HepG2 (cell line): ENCODE measurements around the gene CFAP73. TPM values are rescaled to one million over a fixed set of nuclear protein-coding genes. Genes with fewer than 3 reads are reported as not detected.

ENCODE experiments used
- ATAC-seq: fragments of 200-7000 bp; cut with Tn5 transposase; 3 replicates; pipeline ENCODE4 v1.9.1; 2020; ENCODE audit warnings: mild to moderate bottlenecking, moderate library complexity
- BruUV-seq: library from RNA; stranded (reverse); fragments of 400-500 nt; replicated peaks from 2 replicates; lab custom pipeline; 2021; lab: Mats Ljungman, UMichigan
- CTCF ChIA-PET: fragments of 300-600 bp; formaldehyde crosslinking; extraction: SDS; loops from one replicate; lab custom pipeline; 2021; ENCODE audit warnings: low total read pairs, inconsistent platforms, low intra/inter-chr PET ratio; lab: Yijun Ruan, JAX
- POLR2A ChIA-PET: fragments of 350-600 bp; sonication (Branson Sonifier 250); formaldehyde crosslinking; loops from one replicate; lab custom pipeline; 2020; ENCODE audit warnings: antibody characterized with exemption, inconsistent platforms; lab: Yijun Ruan, JAX
- DNase-seq: peaks from one replicate; pipeline ENCODE4 v3.0.0-alpha.2; 2015; ENCODE audit warnings: low spot score
- FAIRE-seq: peaks from 3 replicates; lab custom pipeline; 2011; peaks lifted over from hg19 to GRCh38; lab: Jason Lieb, UNC
- H2AFZ ChIP-seq: one replicate; pipeline ENCODE4 v1.6.1; 2011; ENCODE audit warnings: low read length, inconsistent platforms
- H3K27ac ChIP-seq: fragments of 300-600 bp; 3 replicates; pipeline ENCODE4 v1.8.0; 2011; ENCODE audit warnings: mixed run types, mild to moderate bottlenecking, mixed read lengths, low read length, inconsistent platforms; ENCODE audit not compliant: insufficient read depth; ENCODE audit errors: extremely low read length
- H3K27me3 ChIP-seq, 2 experiments: fragments of 200-600 bp in 1 of 2; 2 replicates in 1 of 2; 3 replicates in 1 of 2; pipeline versions ENCODE4 v1.6.0 to v1.8.0; 2011; ENCODE audit warnings: low read length in 2 of 2, mild to moderate bottlenecking in 2 of 2, moderate library complexity in 2 of 2, inconsistent platforms in 1 of 2; ENCODE audit not compliant: insufficient read depth in 2 of 2, control insufficient read depth in 1 of 2
- H3K36me3 ChIP-seq, 2 experiments: fragments of 200-600 bp in 1 of 2; replicated peaks in 1 of 2; 2 replicates in 1 of 2; 3 replicates in 1 of 2; pipeline versions ENCODE4 v1.5.1 to v1.8.0; 2011; ENCODE audit warnings: low read length in 2 of 2, inconsistent platforms in 1 of 2; ENCODE audit not compliant: insufficient read depth in 2 of 2, control insufficient read depth in 1 of 2
- H3K4me1 ChIP-seq: 2 replicates; pipeline ENCODE4 v1.5.1; 2012; ENCODE audit warnings: low read length, inconsistent platforms; ENCODE audit not compliant: insufficient read depth
- H3K4me2 ChIP-seq: 2 replicates; pipeline ENCODE4 v1.6.0; 2011; ENCODE audit warnings: low read depth, low read length, inconsistent platforms
- H3K4me3 ChIP-seq, 3 experiments: fragments of 200-600 bp in 1 of 3; sonication (generic), shearing (Covaris generic) in 1 of 3; replicated peaks in 1 of 3; 2 replicates each; pipeline ENCODE4 v1.5.1; 2011 to 2016; ENCODE audit warnings: low read length in 3 of 3, inconsistent platforms in 2 of 3, low read depth in 2 of 3, mild to moderate bottlenecking in 2 of 3, control low read depth in 1 of 3, mixed read lengths in 1 of 3; ENCODE audit not compliant: insufficient read depth in 1 of 3
- H3K79me2 ChIP-seq: one replicate; pipeline ENCODE4 v1.6.1; 2011; ENCODE audit warnings: low read length, inconsistent platforms; ENCODE audit not compliant: insufficient read depth
- H3K9ac ChIP-seq: 2 replicates; pipeline ENCODE4 v1.6.0; 2011; ENCODE audit warnings: mild to moderate bottlenecking, low read depth, low read length, inconsistent platforms; ENCODE audit not compliant: insufficient read depth
- H3K9me3 ChIP-seq: 2 replicates; pipeline ENCODE4 v1.5.1; 2012; ENCODE audit warnings: mild to moderate bottlenecking, low read length
- H4K20me1 ChIP-seq: 2 replicates; pipeline ENCODE4 v1.6.0; 2011; ENCODE audit warnings: inconsistent platforms, mild to moderate bottlenecking, low read length, moderate library complexity; ENCODE audit not compliant: insufficient read depth
- ARNTL ChIP-seq: sonication (generic); formaldehyde crosslinking; IDR thresholded peaks from 2 replicates; pipeline ENCODE4 v1.4.0; 2020; ENCODE audit warnings: mild to moderate bottlenecking, missing genetic modification reagents
- ATRX ChIP-seq: sonication (generic); formaldehyde crosslinking; IDR thresholded peaks from 2 replicates; pipeline ENCODE4 v1.4.0; 2020; ENCODE audit warnings: missing genetic modification reagents, borderline replicate concordance
- CREB3 ChIP-seq: sonication (generic); formaldehyde crosslinking; IDR thresholded peaks from 2 replicates; pipeline ENCODE4 v1.5.0; 2020; ENCODE audit warnings: missing genetic modification reagents
- HMG20A ChIP-seq: IDR thresholded peaks from 2 replicates; pipeline ENCODE4 v1.6.1; 2016; ENCODE audit warnings: borderline replicate concordance
- JARID2 ChIP-seq: sonication (generic); formaldehyde crosslinking; IDR thresholded peaks from 2 replicates; pipeline ENCODE4 v1.8.1; 2023; ENCODE audit warnings: missing genetic modification reagents, inconsistent platforms; ENCODE audit not compliant: insufficient replicate concordance
- MEIS2 ChIP-seq: sonication (generic); formaldehyde crosslinking; IDR thresholded peaks from 2 replicates; pipeline ENCODE4 v1.9.0; 2021; ENCODE audit warnings: mild to moderate bottlenecking, missing genetic modification reagents
- MXD3 ChIP-seq: IDR thresholded peaks from 2 replicates; pipeline ENCODE4 v1.6.1; 2016; ENCODE audit warnings: mild to moderate bottlenecking, missing biosample characterization, missing genetic modification reagents
- ONECUT2 ChIP-seq: sonication (generic); formaldehyde crosslinking; IDR thresholded peaks from 2 replicates; pipeline ENCODE4 v1.4.0; 2020; ENCODE audit warnings: missing genetic modification reagents
- PAXIP1 ChIP-seq: sonication (generic); formaldehyde crosslinking; conservative IDR thresholded peaks from 2 replicates; pipeline ENCODE4 v1.4.0; 2020; ENCODE audit warnings: mild to moderate bottlenecking, missing genetic modification reagents, moderate library complexity
- TFE3 ChIP-seq: IDR thresholded peaks from 2 replicates; pipeline ENCODE4 v1.6.1; 2016
- TRIM22 ChIP-seq: fragments of 450-650 bp; IDR thresholded peaks from 2 replicates; pipeline ENCODE4 v1.6.1; 2017
- ZNF180 ChIP-seq: sonication (generic); formaldehyde crosslinking; IDR thresholded peaks from 2 replicates; pipeline ENCODE4 v1.4.0; 2020; ENCODE audit warnings: low read depth, missing genetic modification reagents, borderline replicate concordance
- ZNF292 ChIP-seq: sonication (generic); formaldehyde crosslinking; IDR thresholded peaks from 2 replicates; pipeline ENCODE4 v1.8.1; 2022; ENCODE audit warnings: mild to moderate bottlenecking, low read depth, missing genetic modification reagents, borderline replicate concordance
- ZNF317 ChIP-seq: sonication (generic); formaldehyde crosslinking; IDR thresholded peaks from 2 replicates; pipeline ENCODE4 v1.5.0; 2020; ENCODE audit warnings: mild to moderate bottlenecking, missing genetic modification reagents
- ZNF75D ChIP-seq: sonication (generic); formaldehyde crosslinking; IDR thresholded peaks from 2 replicates; pipeline ENCODE4 v1.8.1; 2023; ENCODE audit warnings: missing genetic modification reagents, mild to moderate bottlenecking, borderline replicate concordance
- ZNF766 ChIP-seq: sonication (generic); formaldehyde crosslinking; IDR thresholded peaks from 2 replicates; pipeline ENCODE4 v1.5.0; 2020; ENCODE audit warnings: missing genetic modification reagents, borderline replicate concordance
- WGBS: methylation state at CpG from one replicate; pipeline ENCODE4 v1.1.6; 2017; ENCODE audit warnings: low lambda C conversion rate; 5-methylcytosine and 5-hydroxymethylcytosine counted together
- in situ Hi-C: cut with HindIII; loops from 2 replicates; pipeline ENCODE4 v1.10.0; 2017; ENCODE audit warnings: low pct_unique_long_range_greater_than_20kb; ENCODE audit not compliant: extremely low pct_ligation_motif_present
- intact Hi-C: fragments of 100-400 bp; cut with micrococcal nuclease; formaldehyde crosslinking; loops from one replicate; pipeline ENCODE4 v1.10.0; 2022; ENCODE audit not compliant: unreplicated experiment
- polyA plus RNA-seq, 8 experiments: library from polyadenylated mRNA; depleted of rRNA in 3 of 8; stranded (reverse) in 7 of 8; unstranded in 1 of 8; fragments of >200 nt; fragmentation: Illumina TruSeq in 4 of 8; extraction: Trizol in 4 of 8; gene quantifications; 2 replicates each; pipeline versions ENCODE4 v1.2.1 to v1.2.3, GENCODE V29; 2011 to 2016; ENCODE audit warnings: low read depth in 4 of 8, missing spikeins in 1 of 8, mixed read lengths in 1 of 8; ENCODE audit not compliant: insufficient read depth in 1 of 8
- total RNA-seq, 5 experiments: library from RNA; depleted of rRNA; stranded (reverse); fragments of >200 nt; fragmentation: Illumina TruSeq; extraction: Trizol; gene quantifications; 2 replicates each; pipeline ENCODE4 v1.2.3, GENCODE V29; 2016; ENCODE audit warnings: low read depth in 1 of 5

CFAP73 gene
- total and polyA plus RNA-seq, 2 of the 13 experiments (the other 11 are each of a cell fraction or from before 2014, with no cell fraction given), result not detected

GRCh38 chr12:113155646-113156045, 6.1 kb downstream of the CFAP73 start:
- Histone ChIP-seq H3K4me3 (no peak overlapping the region), H3K27ac (no peak overlapping the region), H3K36me3 (peaks cover 14 to 23% of the 10 kb centered on the region in 2 experiments), H3K79me2 (no peaks in the 10 kb centered on the region), H3K9me3 (no peaks in the 10 kb centered on the region), H3K27me3 (peaks cover 0 to 34% of the 10 kb centered on the region in 2 experiments; a peak in 4 of 5 replicates), H3K4me1 (peaks cover 13% of the 10 kb centered on the region; the same call in 1 of the 2 replicates), H2AFZ (no peak overlapping the region), H4K20me1 (peaks cover 4% of the 10 kb centered on the region; the same call in 1 of the 2 replicates), H3K9ac (no peak overlapping the region), H3K4me2 (no peak overlapping the region)
- ATAC-seq, result no peak
- CTCF ChIA-PET, result no interaction called here
- no peak for FAIRE-seq
- WGBS, result 60% methylated on average over 6 of the region's 7 CpGs
- POLR2A ChIA-PET, result no interaction called here
- in situ Hi-C loops, result loop anchor here (5.0 kb wide), 1 partner anchor 108 kb away; no protein-coding TSS in a partner anchor
- intact Hi-C loops, result no loop called here
- BruUV-seq, result no TSS peak
- DNase-seq, result no peak
- no peak for TF ChIP-seq JARID2 (CRISPR knock-in tag)
- no peak for TF ChIP-seq ATRX (CRISPR knock-in tag)
- TF ChIP-seq TRIM22, result no peak
- TF ChIP-seq PAXIP1, result no peak
- no peak for TF ChIP-seq ZNF317 (CRISPR knock-in tag)
- TF ChIP-seq ONECUT2 (CRISPR knock-in tag), result no peak
- no peak for TF ChIP-seq ZNF75D
- no peak for TF ChIP-seq HMG20A (CRISPR knock-in tag)
- no peak for TF ChIP-seq ARNTL (CRISPR knock-in tag)
- TF ChIP-seq ZNF766 (CRISPR knock-in tag), result no peak
- no peak for TF ChIP-seq TFE3
- TF ChIP-seq MXD3 (CRISPR knock-in tag), result no peak
- no peak for TF ChIP-seq ZNF292 (CRISPR knock-in tag)
- TF ChIP-seq ZNF180 (CRISPR knock-in tag), result no peak
- TF ChIP-seq CREB3 (CRISPR knock-in tag), result no peak
- no peak for TF ChIP-seq MEIS2 (CRISPR knock-in tag)
